Glutamatergic neuron (in vitro differentiated cells): ENCODE results near the gene TLR9. TPM values are rescaled to one million over a fixed set of nuclear protein-coding genes. Genes with fewer than 3 reads are reported as not detected.

Experiments used
- DNase-seq: peaks from one replicate; pipeline ENCODE4 v3.0.0; 2022
- H3K27ac Mint-ChIP-seq: one replicate; pipeline ENCODE4 v1.8.0; 2020; ENCODE audit warnings: mild to moderate bottlenecking, mixed read lengths, inconsistent platforms; ENCODE audit not compliant: unreplicated experiment
- H3K27me3 Mint-ChIP-seq: one replicate; pipeline ENCODE4 v1.8.0; 2020; ENCODE audit warnings: mild to moderate bottlenecking, moderate library complexity, mixed read lengths, inconsistent platforms; ENCODE audit not compliant: unreplicated experiment
- H3K36me3 Mint-ChIP-seq: one replicate; pipeline ENCODE4 v1.8.0; 2020; ENCODE audit warnings: mild to moderate bottlenecking, mixed read lengths, inconsistent platforms; ENCODE audit not compliant: unreplicated experiment
- H3K4me1 Mint-ChIP-seq: one replicate; pipeline ENCODE4 v1.8.0; 2020; ENCODE audit warnings: mild to moderate bottlenecking, low read depth, mixed read lengths, inconsistent platforms; ENCODE audit not compliant: unreplicated experiment
- H3K4me3 Mint-ChIP-seq: one replicate; pipeline ENCODE4 v1.8.0; 2020; ENCODE audit warnings: mild to moderate bottlenecking, mixed read lengths, inconsistent platforms; ENCODE audit not compliant: unreplicated experiment
- H3K9me3 Mint-ChIP-seq: one replicate; pipeline ENCODE4 v1.8.0; 2020; ENCODE audit warnings: mild to moderate bottlenecking, moderate library complexity, mixed read lengths, inconsistent platforms; ENCODE audit not compliant: unreplicated experiment
- total RNA-seq: library from RNA; stranded (reverse); fragmentation: NEBNext Ultra II Directional; extraction: Animal tissue kit (Norgen Biotek cat#: 25700); gene quantifications from one replicate; pipeline ENCODE4 v1.2.1, GENCODE V29; 2021; ENCODE audit not compliant: unreplicated experiment
- TF ChIP-seq, protein P1 (sequence below): fragments of 200-600 bp; sonication (generic); IDR thresholded peaks from one replicate; pipeline ENCODE4 v1.5.0; 2021; ENCODE audit not compliant: partially characterized antibody, unreplicated experiment

The TLR9 gene
- total RNA-seq, 1 donor from 2014 or later: 0.37 TPM

DNA sequence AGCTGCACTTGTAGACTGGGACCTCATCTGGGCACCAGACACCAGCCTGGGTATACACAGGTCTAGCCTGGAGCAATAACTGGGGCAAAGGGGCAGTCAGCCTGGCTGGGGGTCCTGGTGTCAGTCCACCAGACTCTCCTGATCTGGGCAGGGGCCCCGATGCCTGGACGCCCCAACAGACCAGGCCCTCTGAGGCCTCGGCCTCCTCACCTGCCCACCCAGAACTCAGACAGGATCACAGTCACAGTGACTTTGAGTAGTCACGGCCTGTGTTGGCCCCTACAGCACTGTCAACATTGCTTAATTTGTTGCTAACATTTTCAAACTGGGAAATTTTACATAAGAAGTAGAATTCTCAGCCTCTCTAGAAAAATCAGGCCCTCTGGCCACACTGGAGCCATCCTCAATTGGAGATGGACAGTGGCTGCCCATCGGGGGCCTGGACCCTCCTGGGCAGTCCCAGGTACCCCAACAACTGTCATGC, 7.7 kb upstream of the TLR9 start:
- Mint-ChIP-seq H3K9me3 (peaks cover 2% of the 10 kb centered on the region), H3K4me3 (no peak overlapping the region), H3K4me1 (peaks cover 12% of the 10 kb centered on the region), H3K36me3 (no peaks in the 10 kb centered on the region), H3K27me3 (peaks cover 11% of the 10 kb centered on the region), H3K27ac (no peak overlapping the region)
- TF ChIP-seq, protein P1, sequence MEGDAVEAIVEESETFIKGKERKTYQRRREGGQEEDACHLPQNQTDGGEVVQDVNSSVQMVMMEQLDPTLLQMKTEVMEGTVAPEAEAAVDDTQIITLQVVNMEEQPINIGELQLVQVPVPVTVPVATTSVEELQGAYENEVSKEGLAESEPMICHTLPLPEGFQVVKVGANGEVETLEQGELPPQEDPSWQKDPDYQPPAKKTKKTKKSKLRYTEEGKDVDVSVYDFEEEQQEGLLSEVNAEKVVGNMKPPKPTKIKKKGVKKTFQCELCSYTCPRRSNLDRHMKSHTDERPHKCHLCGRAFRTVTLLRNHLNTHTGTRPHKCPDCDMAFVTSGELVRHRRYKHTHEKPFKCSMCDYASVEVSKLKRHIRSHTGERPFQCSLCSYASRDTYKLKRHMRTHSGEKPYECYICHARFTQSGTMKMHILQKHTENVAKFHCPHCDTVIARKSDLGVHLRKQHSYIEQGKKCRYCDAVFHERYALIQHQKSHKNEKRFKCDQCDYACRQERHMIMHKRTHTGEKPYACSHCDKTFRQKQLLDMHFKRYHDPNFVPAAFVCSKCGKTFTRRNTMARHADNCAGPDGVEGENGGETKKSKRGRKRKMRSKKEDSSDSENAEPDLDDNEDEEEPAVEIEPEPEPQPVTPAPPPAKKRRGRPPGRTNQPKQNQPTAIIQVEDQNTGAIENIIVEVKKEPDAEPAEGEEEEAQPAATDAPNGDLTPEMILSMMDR: no peak
- no peak for DNase-seq

DNA sequence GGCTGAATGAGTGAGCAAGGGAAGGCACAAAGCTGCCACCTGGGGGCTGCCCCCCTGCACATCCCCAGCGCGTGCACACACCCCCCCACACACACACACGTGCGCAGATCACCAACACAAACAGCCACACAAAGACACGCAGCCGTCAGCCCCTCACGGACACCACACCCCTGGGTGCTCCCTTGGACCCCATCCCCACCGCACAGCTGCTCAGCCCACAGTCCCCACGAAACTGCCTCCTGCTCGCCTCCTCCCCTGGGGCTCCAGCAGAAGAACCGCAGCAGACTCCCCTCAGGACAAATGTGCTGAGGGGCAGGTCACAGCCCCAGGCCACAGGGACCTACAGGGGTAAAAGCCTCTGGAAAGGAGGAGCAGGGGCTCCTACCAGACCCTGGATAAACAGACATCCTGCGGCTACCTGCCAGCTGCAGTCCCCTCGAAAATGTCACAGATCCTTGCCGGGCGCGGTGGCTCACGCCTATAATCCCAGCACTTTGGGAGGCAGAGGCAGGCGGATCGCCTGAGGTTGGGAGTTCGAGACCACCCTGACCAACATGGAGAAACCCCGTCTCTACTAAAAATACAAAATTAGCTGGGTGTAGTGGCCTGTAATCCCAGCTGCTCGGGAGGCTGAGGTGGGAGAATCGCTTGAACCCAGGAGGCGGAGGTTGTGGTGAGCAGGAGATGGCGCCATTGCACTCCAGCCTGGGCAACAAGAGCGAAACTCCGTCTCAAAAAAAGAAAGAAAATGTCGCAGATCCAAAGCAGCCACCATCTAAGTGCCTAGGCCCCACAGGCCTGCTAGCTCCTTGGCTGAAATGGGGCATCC, 7.0 kb upstream of the TLR9 start:
- Mint-ChIP-seq H3K36me3 (no peaks in the 10 kb centered on the region), H3K27ac (peak overlapping the region; percentile 92), H3K4me1 (peaks cover 12% of the 10 kb centered on the region), H3K9me3 (no peaks in the 10 kb centered on the region), H3K27me3 (peaks cover 11% of the 10 kb centered on the region), H3K4me3 (peak overlapping the region; percentile 49)
- TF ChIP-seq, protein P1: peak; percentile 14
- no peak for DNase-seq

DNA sequence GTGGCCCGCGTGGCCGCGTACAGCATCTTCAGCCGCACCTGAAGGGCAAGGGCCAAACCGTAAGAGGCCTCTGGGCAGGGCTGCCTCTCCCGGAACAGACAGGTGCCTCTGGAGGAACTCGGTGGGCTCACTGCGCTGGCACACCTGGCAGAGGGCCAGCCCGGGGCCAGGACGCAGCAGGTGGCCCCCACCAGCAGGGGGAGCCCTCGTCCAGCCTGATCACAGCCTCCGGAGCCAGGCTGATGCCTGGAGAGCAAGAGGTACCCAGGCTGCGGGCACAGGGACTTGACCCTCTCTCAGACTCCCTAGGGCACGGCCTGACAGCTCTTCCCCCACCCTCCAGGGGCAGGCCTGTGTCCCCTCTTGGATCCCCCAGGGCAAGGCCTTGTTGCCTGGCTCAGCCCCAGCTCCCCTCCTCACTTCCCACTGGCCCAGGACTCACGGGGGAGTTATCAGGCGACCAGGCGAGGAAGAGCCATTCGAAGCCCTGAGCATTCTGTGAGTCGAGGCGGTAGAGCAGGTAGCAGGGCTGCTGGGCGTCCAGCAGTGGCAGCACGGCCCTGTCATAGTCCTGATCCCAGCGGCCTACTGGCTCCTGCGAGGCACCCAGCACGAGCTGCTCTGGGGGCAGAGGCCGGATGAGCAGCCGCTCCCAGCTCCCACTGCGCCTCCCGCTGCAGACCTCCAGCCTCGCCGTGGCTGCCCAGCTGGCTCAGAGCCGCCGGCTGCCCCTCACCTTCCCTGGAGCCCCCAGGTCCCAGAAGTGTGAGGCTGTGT, 6.2 kb upstream of the TLR9 start:
- H3K27ac Mint-ChIP-seq: peak overlapping the region; percentile 92
- DNase-seq: peak; percentile 79
- peaks cover 11% of the 10 kb centered on the region for H3K27me3 Mint-ChIP-seq
- H3K4me3 Mint-ChIP-seq: peak overlapping the region; percentile 63
- H3K4me1 Mint-ChIP-seq: peaks cover 14% of the 10 kb centered on the region
- H3K36me3 Mint-ChIP-seq: no peaks in the 10 kb centered on the region
- peaks cover 2% of the 10 kb centered on the region for H3K9me3 Mint-ChIP-seq
- TF ChIP-seq, protein P1: peak; percentile 92

DNA sequence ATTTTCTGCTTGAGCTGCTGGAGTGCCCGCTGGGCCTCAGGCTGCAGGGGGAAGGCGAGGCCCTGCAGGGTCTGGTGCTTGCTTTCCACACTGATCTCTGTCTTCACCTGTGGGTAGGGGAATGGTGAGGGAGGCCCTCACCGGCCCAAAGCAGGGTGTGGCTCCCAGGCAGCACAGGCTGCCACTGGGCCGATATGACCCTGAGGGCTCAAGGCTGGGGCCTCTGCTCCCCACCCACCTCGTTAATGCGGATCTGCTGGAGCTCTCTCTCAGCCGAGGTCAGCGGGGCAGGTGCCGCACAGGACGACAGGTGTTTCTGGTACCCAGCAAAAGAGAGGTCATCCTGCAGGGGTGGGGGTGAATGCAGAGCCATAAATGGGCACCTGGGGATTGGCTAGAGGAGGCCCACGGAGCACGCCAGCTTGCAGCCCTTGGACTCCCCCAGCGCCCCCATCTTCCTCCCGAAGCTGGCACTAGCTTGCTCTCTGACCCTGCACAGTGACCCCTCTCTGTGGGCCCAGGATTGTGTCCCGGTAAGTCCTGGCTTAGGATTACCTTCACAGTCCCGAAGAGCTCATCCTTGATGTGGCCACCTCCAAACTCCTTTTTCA, 5.5 kb upstream of the TLR9 start:
- TF ChIP-seq, protein P1: no peak
- H3K4me3 Mint-ChIP-seq: no peak overlapping the region
- no peaks in the 10 kb centered on the region for H3K36me3 Mint-ChIP-seq
- H3K27me3 Mint-ChIP-seq: peaks cover 13% of the 10 kb centered on the region
- peaks cover 16% of the 10 kb centered on the region for H3K4me1 Mint-ChIP-seq
- H3K9me3 Mint-ChIP-seq: peaks cover 5% of the 10 kb centered on the region
- H3K27ac Mint-ChIP-seq: no peak overlapping the region
- no peak for DNase-seq
